K562 (cell line): ENCODE data around the gene STK11.

Source experiments
- CTCF ChIP-seq, 3 experiments: IDR thresholded peaks in 2 of 3; conservative IDR thresholded peaks in 1 of 3; 2 replicates each; pipeline ENCODE4 v1.5.1; 2011 to 2012; ENCODE audit warnings: low read length in 3 of 3, mild to moderate bottlenecking in 3 of 3, control low read depth in 2 of 3, improper control_type of control experiment in 1 of 3, inconsistent platforms in 1 of 3, low read depth in 1 of 3, mixed read lengths in 1 of 3, moderate library complexity in 1 of 3; ENCODE audit not compliant: insufficient read depth in 2 of 3
- FOXP1 ChIP-seq: sonication (generic); formaldehyde crosslinking; IDR thresholded peaks from 2 replicates; pipeline ENCODE4 v1.8.0; 2022; ENCODE audit warnings: mild to moderate bottlenecking, missing genetic modification reagents
- NFYB ChIP-seq: IDR thresholded peaks from 2 replicates; pipeline ENCODE4 v1.6.1; 2011; ENCODE audit warnings: mild to moderate bottlenecking, moderate library complexity; ENCODE audit not compliant: insufficient read length; ENCODE audit errors: extremely low read depth

GRCh38 chr19:1235625-1236538 lies 30.3 kb downstream of the STK11 start:
- TF ChIP-seq FOXP1 (no peak), CTCF (IDR thresholded peaks at IDR 0.05 in 2 of 3, conservative IDR thresholded peaks at IDR 0.05 in 1 of 3; ENCODE audit: insufficient read depth in 2 of 3, low read depth in 1 of 3, low read length in 3 of 3) (no peak), NFYB (no peak)
